Neuronal stem cell (in vitro differentiated cells): Measurements from ENCODE around the gene SMYD5.

Experiments used
- DNase-seq: peaks from one replicate; pipeline ENCODE4 v3.0.0-alpha.2; 2013; ENCODE audit warnings: low spot score
- H2AFZ ChIP-seq: one replicate; pipeline ENCODE4 v1.6.1; 2013; ENCODE audit warnings: mild to moderate bottlenecking, low read length, inconsistent platforms
- H2AK5ac ChIP-seq: 2 replicates; pipeline ENCODE4 v1.6.1; 2013; ENCODE audit warnings: low read depth, mild to moderate bottlenecking, inconsistent platforms, low read length, moderate library complexity, mixed read lengths
- H2BK120ac ChIP-seq: 2 replicates; pipeline ENCODE4 v1.6.1; 2013; ENCODE audit warnings: low read depth, mild to moderate bottlenecking, inconsistent platforms, low read length, moderate library complexity, mixed read lengths
- H2BK12ac ChIP-seq: one replicate; pipeline ENCODE4 v1.6.1; 2013; ENCODE audit warnings: low read length, inconsistent platforms
- H2BK15ac ChIP-seq: 2 replicates; pipeline ENCODE4 v1.6.1; 2013; ENCODE audit warnings: mild to moderate bottlenecking, low read length, inconsistent platforms, mixed read lengths
- H2BK5ac ChIP-seq: one replicate; pipeline ENCODE4 v1.6.1; 2013; ENCODE audit warnings: inconsistent platforms, mild to moderate bottlenecking, low read length, moderate library complexity
- H3K14ac ChIP-seq: one replicate; pipeline ENCODE4 v1.6.1; 2013; ENCODE audit warnings: low read length, inconsistent platforms
- H3K18ac ChIP-seq: 2 replicates; pipeline ENCODE4 v1.6.1; 2013; ENCODE audit warnings: low read length, inconsistent platforms
- H3K23ac ChIP-seq: 2 replicates; pipeline ENCODE4 v1.6.1; 2013; ENCODE audit warnings: low read depth, mild to moderate bottlenecking, mixed read lengths, low read length, inconsistent platforms; ENCODE audit not compliant: poor library complexity
- H3K27ac ChIP-seq: replicated peaks from 3 replicates; pipeline ENCODE4 v1.5.1; 2013; ENCODE audit warnings: low read length, inconsistent platforms
- H3K27me3 ChIP-seq, 3 experiments: 2 replicates each; pipeline ENCODE4 v1.6.1; 2013; ENCODE audit warnings: low read length in 3 of 3, mild to moderate bottlenecking in 2 of 3, inconsistent platforms in 1 of 3, low read depth in 1 of 3, mixed read lengths in 1 of 3, moderate library complexity in 1 of 3; ENCODE audit not compliant: control insufficient read depth in 3 of 3, insufficient read depth in 3 of 3
- H3K36me3 ChIP-seq, 2 donors: replicated peaks in 1 of 2; 2 replicates each; pipeline ENCODE4 v1.6.1; 2013; ENCODE audit warnings: low read length in 2 of 2; ENCODE audit not compliant: control insufficient read depth in 2 of 2, insufficient read depth in 2 of 2
- H3K4ac ChIP-seq: 2 replicates; pipeline ENCODE4 v1.6.1; 2013; ENCODE audit warnings: inconsistent platforms, mild to moderate bottlenecking, low read length, moderate library complexity
- H3K4me1 ChIP-seq, 2 donors: 1 replicate in 1 of 2; 2 replicates in 1 of 2; pipeline ENCODE4 v1.6.1; 2013; ENCODE audit warnings: low read length in 2 of 2, low read depth in 1 of 2; ENCODE audit not compliant: control insufficient read depth in 2 of 2, insufficient read depth in 1 of 2
- H3K4me2 ChIP-seq: one replicate; pipeline ENCODE4 v1.6.1; 2013; ENCODE audit warnings: mild to moderate bottlenecking, low read length, inconsistent platforms; ENCODE audit not compliant: insufficient read depth, poor library complexity, severe bottlenecking
- H3K4me3 ChIP-seq, 2 donors: 2 replicates each; pipeline ENCODE4 v1.5.1; 2013; ENCODE audit warnings: low read length in 2 of 2, mild to moderate bottlenecking in 2 of 2, inconsistent platforms in 1 of 2, moderate library complexity in 1 of 2
- H3K79me1 ChIP-seq: one replicate; pipeline ENCODE4 v1.6.1; 2013; ENCODE audit warnings: low read depth, mild to moderate bottlenecking, inconsistent platforms, low read length, moderate library complexity
- H3K9ac ChIP-seq: one replicate; pipeline ENCODE4 v1.6.1; 2013; ENCODE audit warnings: mild to moderate bottlenecking, low read depth, low read length, inconsistent platforms; ENCODE audit not compliant: poor library complexity
- H3K9me3 ChIP-seq, 2 donors: replicated peaks in 1 of 2; 2 replicates each; pipeline versions ENCODE3 to v1.6.1; 2013; ENCODE audit warnings: low read length in 2 of 2, mild to moderate bottlenecking in 2 of 2, inconsistent platforms in 1 of 2, low read depth in 1 of 2, mixed read lengths in 1 of 2, moderate library complexity in 1 of 2; ENCODE audit not compliant: control insufficient read depth in 2 of 2, insufficient read depth in 1 of 2
- H4K8ac ChIP-seq: one replicate; pipeline ENCODE4 v1.6.1; 2013; ENCODE audit warnings: low read depth, mild to moderate bottlenecking, inconsistent platforms, low read length, moderate library complexity
- H4K91ac ChIP-seq: one replicate; pipeline ENCODE4 v1.6.1; 2013; ENCODE audit warnings: low read length, low read depth, mild to moderate bottlenecking, inconsistent platforms; ENCODE audit not compliant: poor library complexity
- WGBS, 2 donors: extraction: QIAGEN DNeasy Blood & Tissue Kit; methylation state at CpG; one replicate each; pipeline ENCODE4 v1.1.7; 2013; ENCODE audit warnings: missing lambda C conversion rate in 2 of 2, mixed read lengths in 1 of 2; ENCODE audit not compliant: insufficient read length in 2 of 2, insufficient replicate concordance in 1 of 2; ENCODE audit errors: extremely low coverage in 2 of 2; 5-methylcytosine and 5-hydroxymethylcytosine counted together

The SMYD5 gene

GRCh38 chr2:73246850-73247249 lies 32.8 kb downstream of the SMYD5 start:
- no peak overlapping the region for H3K4ac ChIP-seq
- no peak overlapping the region for H3K18ac ChIP-seq
- H3K9ac ChIP-seq = no peak overlapping the region
- H3K79me1 ChIP-seq = peaks cover 5% of the 10 kb centered on the region
- H2BK12ac ChIP-seq = no peak overlapping the region
- no peak overlapping the region for H3K23ac ChIP-seq
- H3K27me3 ChIP-seq = no peaks in the 10 kb centered on the region
- no peak for DNase-seq
- WGBS, 2 donors = no CpG with 5 or more reads among the region's 3 CpGs
- H3K9me3 ChIP-seq = no peaks in the 10 kb centered on the region
- H3K36me3 ChIP-seq = peaks cover 66 to 94% of the 10 kb centered on the region in 2 donors
- no peaks in the 10 kb centered on the region for H3K4me1 ChIP-seq
- no peak overlapping the region for H2AK5ac ChIP-seq
- H2BK15ac ChIP-seq = no peak overlapping the region
- H3K14ac ChIP-seq = no peak overlapping the region
- no peak overlapping the region for H4K8ac ChIP-seq
- no peak overlapping the region for H2BK120ac ChIP-seq
- H3K4me3 ChIP-seq = no peak overlapping the region
- no peak overlapping the region for H2BK5ac ChIP-seq
- no peak overlapping the region for H2AFZ ChIP-seq
- H4K91ac ChIP-seq = no peak overlapping the region
- H3K4me2 ChIP-seq = no peak overlapping the region
- H3K27ac ChIP-seq = no peak overlapping the region

DNA sequence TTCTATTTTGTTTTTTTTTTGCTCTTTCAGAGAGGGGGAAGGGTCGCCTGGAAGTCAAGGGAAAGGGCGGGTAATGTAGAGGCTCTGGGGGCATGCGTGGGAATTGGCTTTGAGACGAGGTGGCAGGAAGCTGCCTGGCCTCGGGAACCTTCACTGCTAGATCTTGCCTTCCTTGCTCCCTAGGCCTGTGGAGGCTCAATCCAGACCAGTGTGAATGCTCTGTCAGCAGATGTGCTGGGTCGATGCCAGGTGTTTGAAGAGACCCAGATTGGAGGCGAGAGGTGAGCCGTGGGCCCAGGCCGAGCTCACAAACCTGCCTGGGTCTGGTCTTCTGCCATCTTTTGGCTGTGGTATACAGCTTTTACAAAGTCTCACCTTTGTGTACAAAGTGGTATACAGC lies 35.6 kb downstream of the SMYD5 start:
- Histone ChIP-seq H2BK12ac (no peak overlapping the region), H3K4ac (no peak overlapping the region), H3K36me3 (peaks cover 69 to 99% of the 10 kb centered on the region in 2 donors)

DNA sequence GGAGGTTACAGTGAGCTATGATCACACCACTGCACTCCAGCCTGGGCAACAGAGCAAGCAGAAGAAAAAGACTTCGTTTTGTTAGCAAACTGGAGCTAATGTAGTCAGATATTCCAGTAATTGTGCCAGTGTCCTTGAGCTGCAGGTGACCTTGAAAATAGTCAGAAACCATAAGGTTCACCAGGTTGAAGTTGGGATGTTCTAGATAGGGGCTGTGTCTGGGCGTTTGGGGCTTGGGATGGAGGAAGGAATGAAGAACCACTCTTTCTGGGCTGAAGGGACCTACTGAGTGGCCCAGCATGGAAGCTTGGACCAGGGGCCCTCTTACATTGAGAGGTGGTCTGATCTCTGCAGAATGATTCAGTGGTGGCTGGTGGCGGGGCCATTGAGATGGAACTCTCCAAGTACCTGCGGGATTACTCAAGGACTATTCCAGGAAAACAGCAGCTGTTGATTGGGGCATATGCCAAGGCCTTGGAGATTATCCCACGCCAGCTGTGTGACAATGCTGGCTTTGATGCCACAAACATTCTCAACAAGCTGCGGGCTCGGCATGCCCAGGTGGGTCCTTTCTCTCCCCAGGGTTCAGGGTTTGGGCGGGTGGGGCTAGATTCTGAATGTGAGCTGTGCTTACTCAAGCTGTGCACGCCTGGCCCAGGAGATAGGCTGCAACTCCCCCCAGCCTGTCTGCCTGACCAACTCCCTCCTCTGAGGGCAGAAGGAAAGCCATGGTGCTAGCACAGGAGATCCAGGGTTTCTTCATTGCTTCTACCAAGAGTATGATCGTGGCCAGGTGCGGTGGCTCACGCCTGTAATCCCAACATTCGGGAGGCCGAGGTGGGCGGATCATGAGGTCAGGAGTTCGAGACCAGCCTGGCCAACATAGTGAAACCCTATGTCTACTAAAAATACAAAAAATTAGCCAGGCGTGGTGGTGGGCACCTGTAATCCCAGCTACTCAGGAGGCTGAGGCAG lies 37.1 kb downstream of the SMYD5 start:
- Histone ChIP-seq H3K4me1 (peaks cover 0 to 2% of the 10 kb centered on the region in 2 donors), H3K23ac (no peak overlapping the region), H4K91ac (no peak overlapping the region), H2BK120ac (no peak overlapping the region), H3K14ac (no peak overlapping the region), H2AFZ (no peak overlapping the region), H2AK5ac (no peak overlapping the region), H3K4ac (no peak overlapping the region), H3K9me3 (no peaks in the 10 kb centered on the region), H3K18ac (no peak overlapping the region), H2BK12ac (no peak overlapping the region), H3K79me1 (peaks cover 4% of the 10 kb centered on the region), H3K27me3 (no peaks in the 10 kb centered on the region), H2BK5ac (no peak overlapping the region), H3K4me3 (no peak overlapping the region), H4K8ac (no peak overlapping the region), H3K9ac (no peak overlapping the region), H3K27ac (no peak overlapping the region), H3K4me2 (no peak overlapping the region), H3K36me3 (peaks cover 59 to 97% of the 10 kb centered on the region in 2 donors), H2BK15ac (no peak overlapping the region)
- DNase-seq = no peak
- no CpG with 5 or more reads among the region's 17 CpGs for WGBS, 2 donors

More for the DNA sequence above, 35.6 kb downstream of the SMYD5 start:
- no peak overlapping the region for H2AK5ac ChIP-seq
- H3K14ac ChIP-seq = no peak overlapping the region
- no peaks in the 10 kb centered on the region for H3K9me3 ChIP-seq
- H2AFZ ChIP-seq = no peak overlapping the region
- no peaks in the 10 kb centered on the region for H3K4me1 ChIP-seq
- H2BK15ac ChIP-seq = no peak overlapping the region
- WGBS, 2 donors = no CpG with 5 or more reads among the region's 9 CpGs
- H2BK120ac ChIP-seq = no peak overlapping the region
- H3K18ac ChIP-seq = no peak overlapping the region
- no peak overlapping the region for H4K8ac ChIP-seq
- peak overlapping the region in 1 of 2 donors; percentile 58 for H3K4me3 ChIP-seq
- H3K23ac ChIP-seq = no peak overlapping the region
- no peak overlapping the region for H3K27ac ChIP-seq
- no peaks in the 10 kb centered on the region for H3K27me3 ChIP-seq
- no peak overlapping the region for H3K9ac ChIP-seq
- H2BK5ac ChIP-seq = no peak overlapping the region
- no peak for DNase-seq
- H3K4me2 ChIP-seq = no peak overlapping the region
- H3K79me1 ChIP-seq = peaks cover 4% of the 10 kb centered on the region
- H4K91ac ChIP-seq = no peak overlapping the region

DNA sequence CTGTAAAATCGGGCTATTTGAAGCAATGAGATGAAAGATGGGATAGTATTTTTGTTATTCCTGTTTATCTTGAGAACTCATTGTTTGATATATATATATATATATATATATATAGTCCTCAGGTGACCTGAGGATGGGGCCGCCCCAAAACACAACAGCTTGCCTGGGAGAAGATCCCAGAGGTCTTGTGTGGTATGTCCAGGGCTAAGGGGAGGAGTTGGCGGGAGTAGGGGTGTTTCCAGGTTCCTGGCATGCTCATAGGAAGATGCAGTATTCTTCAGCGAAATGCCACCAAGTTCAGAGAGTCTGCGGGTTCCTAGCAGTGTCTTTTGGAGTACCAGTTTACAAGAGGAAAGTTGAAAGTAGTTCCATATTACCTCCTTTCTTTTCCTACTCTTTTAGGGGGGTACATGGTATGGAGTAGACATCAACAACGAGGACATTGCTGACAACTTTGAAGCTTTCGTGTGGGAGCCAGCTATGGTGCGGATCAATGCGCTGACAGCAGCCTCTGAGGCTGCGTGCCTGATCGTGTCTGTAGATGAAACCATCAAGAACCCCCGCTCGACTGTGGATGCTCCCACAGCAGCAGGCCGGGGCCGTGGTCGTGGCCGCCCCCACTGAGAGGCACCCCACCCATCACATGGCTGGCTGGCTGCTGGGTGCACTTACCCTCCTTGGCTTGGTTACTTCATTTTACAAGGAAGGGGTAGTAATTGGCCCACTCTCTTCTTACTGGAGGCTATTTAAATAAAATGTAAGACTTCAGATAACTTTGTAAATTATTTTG lies 38.4 kb downstream of the SMYD5 start:
- no peak overlapping the region for H3K27ac ChIP-seq
- H3K4ac ChIP-seq = no peak overlapping the region
- no peak overlapping the region for H4K8ac ChIP-seq
- no peak overlapping the region for H3K23ac ChIP-seq
- H3K9me3 ChIP-seq = no peaks in the 10 kb centered on the region
- WGBS, 2 donors = no CpG with 5 or more reads among the region's 17 CpGs
- no peak overlapping the region for H3K18ac ChIP-seq
- DNase-seq = no peak
- H2BK15ac ChIP-seq = no peak overlapping the region
- H2BK12ac ChIP-seq = no peak overlapping the region
- H3K4me2 ChIP-seq = no peak overlapping the region
- peak overlapping the region in 1 of 2 donors; percentile 25 for H3K4me3 ChIP-seq
- H3K14ac ChIP-seq = no peak overlapping the region
- H4K91ac ChIP-seq = no peak overlapping the region
- no peak overlapping the region for H2AK5ac ChIP-seq
- H2BK5ac ChIP-seq = no peak overlapping the region
- no peaks in the 10 kb centered on the region for H3K27me3 ChIP-seq
- peaks cover 50 to 85% of the 10 kb centered on the region in 2 donors for H3K36me3 ChIP-seq
- peaks cover 4% of the 10 kb centered on the region for H3K79me1 ChIP-seq
- H3K9ac ChIP-seq = peak overlapping the region; percentile 13
- H3K4me1 ChIP-seq = peaks cover 0 to 2% of the 10 kb centered on the region in 2 donors
- H2BK120ac ChIP-seq = no peak overlapping the region
- no peak overlapping the region for H2AFZ ChIP-seq
